IMR-90 (cell line): ENCODE results near the gene ZNF800. TPM values are rescaled to one million over a fixed set of nuclear protein-coding genes. Genes with fewer than 3 reads are reported as not detected.

ENCODE experiments used
- ATAC-seq: fragments of 200-7000 bp; cut with Tn5 transposase; 2 replicates; pipeline ENCODE4 v1.9.1; 2020; ENCODE audit warnings: low read depth, mild to moderate bottlenecking, moderate library complexity
- BruUV-seq: library from RNA; stranded (reverse); fragments of 400-500 nt; replicated peaks from 2 replicates; lab custom pipeline; 2021; lab: Mats Ljungman, UMichigan
- CTCF ChIA-PET: fragments of 300-600 bp; formaldehyde crosslinking; extraction: SDS; loops from one replicate; lab custom pipeline; 2021; ENCODE audit warnings: antibody characterized with exemption; lab: Yijun Ruan, JAX
- POLR2A ChIA-PET: fragments of 300-600 bp; sonication (Branson Sonifier 250); formaldehyde crosslinking; loops from one replicate; lab custom pipeline; 2022; ENCODE audit warnings: antibody characterized with exemption; ENCODE audit not compliant: unreplicated experiment; lab: Charles Lee
- DNase-seq: peaks from one replicate; pipeline ENCODE4 v3.0.0; 2013
- H2AFZ ChIP-seq: replicated peaks from 2 replicates; pipeline ENCODE3; 2013; ENCODE audit warnings: low read length, mild to moderate bottlenecking; ENCODE audit not compliant: poor library complexity
- H2AK5ac ChIP-seq: 2 replicates; pipeline ENCODE4 v1.6.1; 2013; ENCODE audit warnings: low read depth, low read length, inconsistent platforms
- H2AK9ac ChIP-seq: replicated peaks from 2 replicates; pipeline ENCODE3; 2013; ENCODE audit warnings: mild to moderate bottlenecking, low read depth, low read length, moderate library complexity; ENCODE audit not compliant: poor library complexity
- H2BK120ac ChIP-seq: 2 replicates; pipeline ENCODE4 v1.6.1; 2013; ENCODE audit warnings: low read depth, low read length, inconsistent platforms
- H2BK15ac ChIP-seq: 3 replicates; pipeline ENCODE4 v1.6.1; 2013; ENCODE audit warnings: low read depth, low read length, inconsistent platforms
- H2BK20ac ChIP-seq: 2 replicates; pipeline ENCODE4 v1.6.1; 2013; ENCODE audit warnings: low read depth, mild to moderate bottlenecking, inconsistent platforms, low read length, moderate library complexity
- H2BK5ac ChIP-seq: 2 replicates; pipeline ENCODE4 v1.6.1; 2013; ENCODE audit warnings: mild to moderate bottlenecking, low read depth, low read length, inconsistent platforms; ENCODE audit not compliant: poor library complexity, severe bottlenecking
- H3K14ac ChIP-seq: replicated peaks from 2 replicates; pipeline ENCODE4 v1.6.1; 2013; ENCODE audit warnings: low read depth, low read length, inconsistent platforms
- H3K18ac ChIP-seq: 2 replicates; pipeline ENCODE4 v1.6.1; 2013; ENCODE audit warnings: low read depth, low read length, control low read depth
- H3K23ac ChIP-seq: 2 replicates; pipeline ENCODE4 v1.6.1; 2013; ENCODE audit warnings: low read depth, low read length, inconsistent platforms
- H3K27ac ChIP-seq: 2 replicates; pipeline ENCODE4 v1.5.1; 2013; ENCODE audit warnings: mild to moderate bottlenecking, control low read depth, low read length; ENCODE audit not compliant: insufficient read depth
- H3K27me3 ChIP-seq: 2 replicates; pipeline ENCODE4 v1.6.1; 2013; ENCODE audit warnings: low read length; ENCODE audit not compliant: control insufficient read depth, insufficient read depth
- H3K36me3 ChIP-seq: 2 replicates; pipeline ENCODE4 v1.6.1; 2013; ENCODE audit warnings: low read length, mixed read lengths; ENCODE audit not compliant: control insufficient read depth, insufficient read depth
- H3K4ac ChIP-seq: 2 replicates; pipeline ENCODE4 v1.6.1; 2013; ENCODE audit warnings: low read depth, low read length, inconsistent platforms
- H3K4me1 ChIP-seq: 2 replicates; pipeline ENCODE4 v1.6.1; 2013; ENCODE audit warnings: low read length, mixed read lengths; ENCODE audit not compliant: control insufficient read depth, insufficient read depth
- H3K4me2 ChIP-seq: 2 replicates; pipeline ENCODE4 v1.6.1; 2013; ENCODE audit warnings: low read depth, mild to moderate bottlenecking, control low read depth, low read length, moderate library complexity
- H3K4me3 ChIP-seq: 2 replicates; pipeline ENCODE4 v1.5.1; 2013; ENCODE audit warnings: low read depth, mild to moderate bottlenecking, control low read depth, low read length, moderate library complexity; ENCODE audit not compliant: insufficient read depth
- H3K56ac ChIP-seq: 2 replicates; pipeline ENCODE4 v1.6.1; 2013; ENCODE audit warnings: low read length, inconsistent platforms; ENCODE audit not compliant: insufficient read depth; ENCODE audit errors: extremely low read depth
- H3K79me1 ChIP-seq, 2 experiments: 2 replicates each; pipeline ENCODE4 v1.6.1; 2013; ENCODE audit warnings: low read length in 2 of 2, inconsistent platforms in 1 of 2, low read depth in 1 of 2
- H3K9ac ChIP-seq: 2 replicates; pipeline ENCODE4 v1.6.1; 2013; ENCODE audit warnings: low read depth, low read length, control low read depth
- H3K9me1 ChIP-seq: 2 replicates; pipeline ENCODE4 v1.6.1; 2013; ENCODE audit warnings: low read length, inconsistent platforms; ENCODE audit not compliant: insufficient read depth
- H3K9me3 ChIP-seq: 2 replicates; pipeline ENCODE4 v1.6.1; 2013; ENCODE audit warnings: low read length; ENCODE audit not compliant: control insufficient read depth, insufficient read depth
- H4K20me1 ChIP-seq: 2 replicates; pipeline ENCODE4 v1.6.1; 2013; ENCODE audit warnings: low read length, inconsistent platforms; ENCODE audit not compliant: insufficient read depth
- H4K5ac ChIP-seq: 2 replicates; pipeline ENCODE4 v1.6.1; 2013; ENCODE audit warnings: mild to moderate bottlenecking, low read depth, low read length, control low read depth
- H4K8ac ChIP-seq, 2 experiments: 2 replicates each; pipeline ENCODE4 v1.6.1; 2013; ENCODE audit warnings: low read depth in 2 of 2, low read length in 2 of 2, control low read depth in 1 of 2, inconsistent platforms in 1 of 2
- H4K91ac ChIP-seq: 2 replicates; pipeline ENCODE4 v1.6.1; 2013; ENCODE audit warnings: low read depth, low read length, inconsistent platforms; ENCODE audit not compliant: insufficient read depth
- CEBPB ChIP-seq: IDR thresholded peaks from 2 replicates; pipeline ENCODE4 v1.6.1; 2012; ENCODE audit warnings: low read depth, low read length, improper control_type of control experiment
- CTCF ChIP-seq: conservative IDR thresholded peaks from 2 replicates; pipeline ENCODE4 v1.5.1; 2012; ENCODE audit warnings: mild to moderate bottlenecking, low read depth, low read length, improper control_type of control experiment
- WGBS, 2 experiments: methylation state at CpG; one replicate each; pipeline versions ENCODE4 v1.1.5 to v1.1.7; 2013; ENCODE audit warnings: missing lambda C conversion rate in 2 of 2; ENCODE audit not compliant: insufficient read length in 1 of 2; ENCODE audit errors: extremely low coverage in 2 of 2; 5-methylcytosine and 5-hydroxymethylcytosine counted together
- dilution Hi-C: fragments of 300-500 bp; cut with HindIII; formaldehyde crosslinking; loops from one replicate; pipeline ENCODE4 v1.14.3; 2018; ENCODE audit warnings: low sequenced_read_pairs; ENCODE audit not compliant: unreplicated experiment
- in situ Hi-C: fragments of 300-500 bp; cut with MboI; formaldehyde crosslinking; loops from 3 replicates; pipeline ENCODE4 v1.14.3; 2019; ENCODE audit warnings: low sequenced_read_pairs, inconsistent platforms, mixed read lengths
- intact Hi-C: fragments of 100-400 bp; cut with micrococcal nuclease; formaldehyde crosslinking; loops from 2 replicates; pipeline ENCODE4 v1.10.0; 2022
- polyA plus RNA-seq, 3 experiments: library from polyadenylated mRNA; depleted of rRNA; stranded (reverse); fragments of >200 nt; gene quantifications; 2 replicates each; pipeline ENCODE4 v1.2.3, GENCODE V29; 2012; ENCODE audit warnings: low replicate concordance in 1 of 3
- total RNA-seq: library from RNA; depleted of rRNA; stranded (reverse); fragments of >200 nt; gene quantifications from 2 replicates; pipeline ENCODE4 v1.2.3, GENCODE V29; 2012

The ZNF800 gene
- total and polyA plus RNA-seq, 2 of the 4 experiments (the other 2 are of a cell fraction) = 6.9 to 13.1 TPM

DNA sequence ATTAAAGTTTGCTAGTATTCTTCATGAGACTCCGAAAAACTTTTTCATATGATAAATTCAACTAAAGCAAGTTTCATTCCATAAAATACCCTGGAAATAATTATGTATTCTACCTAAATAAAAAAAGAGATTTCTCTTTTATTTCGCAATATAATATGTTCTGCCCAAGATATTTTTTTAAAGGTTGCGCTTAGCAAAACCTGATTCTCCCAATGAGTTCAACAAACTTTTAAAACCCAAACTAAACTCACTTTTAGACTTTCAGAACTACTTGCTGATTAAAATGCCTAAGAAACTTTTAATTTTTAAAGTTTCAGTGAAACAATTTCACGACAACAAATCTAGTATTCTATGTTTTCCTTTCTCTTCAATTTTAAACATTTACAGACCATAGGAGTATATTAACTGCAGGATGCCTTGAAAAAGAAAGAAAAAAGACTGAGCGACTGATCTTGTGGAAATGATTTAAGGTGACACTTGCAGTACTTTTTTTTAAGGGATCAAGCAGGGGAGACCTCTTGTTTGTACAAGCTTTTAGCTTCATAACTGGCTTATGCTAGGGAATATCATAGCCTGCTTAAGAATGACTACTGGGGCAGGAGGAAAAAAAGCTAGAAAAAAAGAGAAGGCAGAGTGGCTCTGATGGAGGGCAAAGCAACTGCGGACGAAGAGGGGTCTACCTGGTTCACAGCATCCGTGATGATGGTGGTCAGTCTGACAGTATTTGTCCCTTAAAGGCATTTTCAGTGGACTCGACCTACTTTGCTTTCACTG, 1.5 kb downstream of the ZNF800 start:
- Histone ChIP-seq H3K36me3 (peaks cover 3% of the 10 kb centered on the region; the same call in 1 of the 2 replicates), H3K14ac (peak overlapping the region; percentile 61), H3K4me2 (peak overlapping the region; percentile 100), H4K20me1 (peaks cover 6% of the 10 kb centered on the region), H3K9me3 (no peaks in the 10 kb centered on the region), H3K56ac (peak overlapping the region; percentile 46; the same call in 1 of the 2 replicates), H3K18ac (peak overlapping the region; percentile 14; the same call in 1 of the 2 replicates), H2AFZ (peak overlapping the region; percentile 95), H3K23ac (peak overlapping the region; percentile 57), H2BK15ac (no peak overlapping the region), H4K5ac (peak overlapping the region; percentile 49; the same call in 1 of the 2 replicates), H3K79me1 (peaks cover 13 to 25% of the 10 kb centered on the region in 2 experiments), H3K9ac (peak overlapping the region; percentile 81), H3K27ac (peak overlapping the region; percentile 76), H2AK5ac (no peak overlapping the region), H2BK20ac (no peak overlapping the region), H3K4me1 (0 out of 2 replicates have a peak, but pooled peaks cover 2% of the 10 kb centered on the region), H3K4me3 (peak overlapping the region; percentile 89), H3K4ac (peak overlapping the region; percentile 1; the same call in 1 of the 2 replicates), H4K91ac (no peak overlapping the region), H2AK9ac (peak overlapping the region; percentile 70), H3K9me1 (0 out of 2 replicates have a peak, but pooled peaks cover 4% of the 10 kb centered on the region), H4K8ac (peak overlapping the region; percentile 35 to 51; a peak in 3 of 4 replicates), H3K27me3 (no peaks in the 10 kb centered on the region), H2BK5ac (peak overlapping the region; percentile 46), H2BK120ac (no peak overlapping the region)
- ChIA-PET POLR2A (no interaction called here), CTCF (interaction anchor here (0.9 to 1.2 kb wide), 2 partner anchors 27 to 43 kb away, joined by 4 to 5 read pairs; no protein-coding TSS in a partner anchor)
- intact Hi-C loops = loop anchor here (5.0 kb wide), 2 partner anchors 44 to 196 kb away; partner anchors contain the start of genes ARF5 and GCC1
- DNase-seq (no peak), ATAC-seq (no peak)
- in situ Hi-C loops = no loop called here
- dilution Hi-C loops = no loop called here
- no TSS peak for BruUV-seq
- TF ChIP-seq CTCF = no peak
- TF ChIP-seq CEBPB = peak; percentile 80
- 100% methylated on average over 1 of the region's 9 CpGs; no CpG with 5 or more reads in 1 of the 2 experiments for WGBS, 2 experiments
